WTC11 (cell line): Measurements from ENCODE around the gene CDX1.

Experiments used
- ESRRA ChIP-seq: sonication (generic); formaldehyde crosslinking; IDR thresholded peaks from 2 replicates; pipeline ENCODE4 v1.8.1; 2022; ENCODE audit warnings: mild to moderate bottlenecking, missing genetic modification reagents, borderline replicate concordance
- ETV6 ChIP-seq: sonication (generic); formaldehyde crosslinking; IDR thresholded peaks from 2 replicates; pipeline ENCODE4 v1.8.1; 2022; ENCODE audit warnings: mild to moderate bottlenecking, missing genetic modification reagents
- IRF2 ChIP-seq: sonication (generic); formaldehyde crosslinking; IDR thresholded peaks from 2 replicates; pipeline ENCODE4 v1.8.0; 2022; ENCODE audit warnings: low read depth, missing genetic modification reagents, borderline replicate concordance
- SMAD4 ChIP-seq: sonication (generic); formaldehyde crosslinking; IDR thresholded peaks from 2 replicates; pipeline ENCODE4 v1.8.0; 2022; ENCODE audit warnings: mild to moderate bottlenecking, missing genetic modification reagents
- SP1 ChIP-seq: sonication (generic); formaldehyde crosslinking; conservative IDR thresholded peaks from 2 replicates; pipeline ENCODE4 v1.8.1; 2022; ENCODE audit warnings: missing genetic modification reagents
- TCF7 ChIP-seq: sonication (generic); formaldehyde crosslinking; IDR thresholded peaks from 2 replicates; pipeline ENCODE4 v1.8.0; 2022; ENCODE audit warnings: mild to moderate bottlenecking, low read depth, missing genetic modification reagents, moderate library complexity
- TF ChIP-seq, protein P1 (sequence below): fragments of 200-600 bp; IDR thresholded peaks from 2 replicates; pipeline ENCODE4 v1.8.0; 2022; ENCODE audit warnings: antibody characterized with exemption
- TF ChIP-seq, protein P2 (sequence below): sonication (generic); formaldehyde crosslinking; IDR thresholded peaks from 2 replicates; pipeline ENCODE4 v1.8.1; 2023; ENCODE audit warnings: mild to moderate bottlenecking, missing genetic modification reagents, moderate library complexity
- TF ChIP-seq, protein P3 (sequence below): sonication (generic); formaldehyde crosslinking; conservative IDR thresholded peaks from 2 replicates; pipeline ENCODE4 v1.8.1; 2022; ENCODE audit warnings: mild to moderate bottlenecking, missing genetic modification reagents
- TF ChIP-seq, protein P4 (sequence below): sonication (generic); formaldehyde crosslinking; IDR thresholded peaks from 2 replicates; pipeline ENCODE4 v1.8.1; 2022; ENCODE audit warnings: low read depth, mild to moderate bottlenecking, moderate library complexity, missing genetic modification reagents, borderline replicate concordance
- TF ChIP-seq, protein P5 (sequence below): sonication (generic); formaldehyde crosslinking; IDR thresholded peaks from 2 replicates; pipeline ENCODE4 v1.8.1; 2022; ENCODE audit warnings: low read depth, missing genetic modification reagents, borderline replicate concordance
- TF ChIP-seq, protein P6 (sequence below): sonication (generic); formaldehyde crosslinking; IDR thresholded peaks from 2 replicates; pipeline ENCODE4 v1.8.0; 2022; ENCODE audit warnings: mild to moderate bottlenecking, missing genetic modification reagents
- TF ChIP-seq, protein P7 (sequence below): sonication (generic); formaldehyde crosslinking; IDR thresholded peaks from 2 replicates; pipeline ENCODE4 v1.8.0; 2022; ENCODE audit warnings: mild to moderate bottlenecking, missing genetic modification reagents
- TF ChIP-seq, protein P8 (sequence below): sonication (generic); formaldehyde crosslinking; conservative IDR thresholded peaks from 2 replicates; pipeline ENCODE4 v1.8.1; 2023; ENCODE audit warnings: mild to moderate bottlenecking, low read depth, missing genetic modification reagents, moderate library complexity

DNA sequence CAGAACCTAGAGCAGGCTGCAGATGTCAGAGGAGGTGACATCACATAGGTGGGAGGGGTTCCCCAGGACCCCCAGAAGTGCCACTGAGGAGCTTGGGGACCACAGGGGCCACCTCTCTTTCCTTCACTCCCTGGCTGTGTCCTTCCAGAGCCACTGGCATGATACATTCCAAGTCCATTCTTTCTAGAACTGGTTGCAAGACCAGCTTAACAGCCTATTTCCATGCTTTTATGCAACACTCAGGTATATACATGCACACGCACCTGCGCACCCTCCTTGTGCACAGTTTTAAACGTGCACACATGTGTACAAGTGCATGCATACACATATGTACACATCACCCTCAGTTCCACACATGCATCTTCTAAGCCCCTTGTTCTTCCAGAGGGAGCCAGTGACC is 63.0 kb downstream of the CDX1 start:
- TF ChIP-seq SP1 (CRISPR knock-in tag) (no peak), TCF7 (CRISPR knock-in tag) (no peak), ETV6 (CRISPR knock-in tag) (no peak), IRF2 (CRISPR knock-in tag) (no peak), ESRRA (CRISPR knock-in tag) (no peak), SMAD4 (CRISPR knock-in tag) (no peak)
- TF ChIP-seq, protein P1, sequence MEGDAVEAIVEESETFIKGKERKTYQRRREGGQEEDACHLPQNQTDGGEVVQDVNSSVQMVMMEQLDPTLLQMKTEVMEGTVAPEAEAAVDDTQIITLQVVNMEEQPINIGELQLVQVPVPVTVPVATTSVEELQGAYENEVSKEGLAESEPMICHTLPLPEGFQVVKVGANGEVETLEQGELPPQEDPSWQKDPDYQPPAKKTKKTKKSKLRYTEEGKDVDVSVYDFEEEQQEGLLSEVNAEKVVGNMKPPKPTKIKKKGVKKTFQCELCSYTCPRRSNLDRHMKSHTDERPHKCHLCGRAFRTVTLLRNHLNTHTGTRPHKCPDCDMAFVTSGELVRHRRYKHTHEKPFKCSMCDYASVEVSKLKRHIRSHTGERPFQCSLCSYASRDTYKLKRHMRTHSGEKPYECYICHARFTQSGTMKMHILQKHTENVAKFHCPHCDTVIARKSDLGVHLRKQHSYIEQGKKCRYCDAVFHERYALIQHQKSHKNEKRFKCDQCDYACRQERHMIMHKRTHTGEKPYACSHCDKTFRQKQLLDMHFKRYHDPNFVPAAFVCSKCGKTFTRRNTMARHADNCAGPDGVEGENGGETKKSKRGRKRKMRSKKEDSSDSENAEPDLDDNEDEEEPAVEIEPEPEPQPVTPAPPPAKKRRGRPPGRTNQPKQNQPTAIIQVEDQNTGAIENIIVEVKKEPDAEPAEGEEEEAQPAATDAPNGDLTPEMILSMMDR, result no peak
- TF ChIP-seq, protein P2, sequence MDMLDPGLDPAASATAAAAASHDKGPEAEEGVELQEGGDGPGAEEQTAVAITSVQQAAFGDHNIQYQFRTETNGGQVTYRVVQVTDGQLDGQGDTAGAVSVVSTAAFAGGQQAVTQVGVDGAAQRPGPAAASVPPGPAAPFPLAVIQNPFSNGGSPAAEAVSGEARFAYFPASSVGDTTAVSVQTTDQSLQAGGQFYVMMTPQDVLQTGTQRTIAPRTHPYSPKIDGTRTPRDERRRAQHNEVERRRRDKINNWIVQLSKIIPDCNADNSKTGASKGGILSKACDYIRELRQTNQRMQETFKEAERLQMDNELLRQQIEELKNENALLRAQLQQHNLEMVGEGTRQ (CRISPR knock-in tag), result no peak
- TF ChIP-seq, protein P3, sequence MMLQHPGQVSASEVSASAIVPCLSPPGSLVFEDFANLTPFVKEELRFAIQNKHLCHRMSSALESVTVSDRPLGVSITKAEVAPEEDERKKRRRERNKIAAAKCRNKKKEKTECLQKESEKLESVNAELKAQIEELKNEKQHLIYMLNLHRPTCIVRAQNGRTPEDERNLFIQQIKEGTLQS (CRISPR knock-in tag), result no peak
- TF ChIP-seq, protein P4, sequence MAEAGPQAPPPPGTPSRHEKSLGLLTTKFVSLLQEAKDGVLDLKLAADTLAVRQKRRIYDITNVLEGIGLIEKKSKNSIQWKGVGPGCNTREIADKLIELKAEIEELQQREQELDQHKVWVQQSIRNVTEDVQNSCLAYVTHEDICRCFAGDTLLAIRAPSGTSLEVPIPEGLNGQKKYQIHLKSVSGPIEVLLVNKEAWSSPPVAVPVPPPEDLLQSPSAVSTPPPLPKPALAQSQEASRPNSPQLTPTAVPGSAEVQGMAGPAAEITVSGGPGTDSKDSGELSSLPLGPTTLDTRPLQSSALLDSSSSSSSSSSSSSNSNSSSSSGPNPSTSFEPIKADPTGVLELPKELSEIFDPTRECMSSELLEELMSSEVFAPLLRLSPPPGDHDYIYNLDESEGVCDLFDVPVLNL (CRISPR knock-in tag), result no peak
- TF ChIP-seq, protein P5, sequence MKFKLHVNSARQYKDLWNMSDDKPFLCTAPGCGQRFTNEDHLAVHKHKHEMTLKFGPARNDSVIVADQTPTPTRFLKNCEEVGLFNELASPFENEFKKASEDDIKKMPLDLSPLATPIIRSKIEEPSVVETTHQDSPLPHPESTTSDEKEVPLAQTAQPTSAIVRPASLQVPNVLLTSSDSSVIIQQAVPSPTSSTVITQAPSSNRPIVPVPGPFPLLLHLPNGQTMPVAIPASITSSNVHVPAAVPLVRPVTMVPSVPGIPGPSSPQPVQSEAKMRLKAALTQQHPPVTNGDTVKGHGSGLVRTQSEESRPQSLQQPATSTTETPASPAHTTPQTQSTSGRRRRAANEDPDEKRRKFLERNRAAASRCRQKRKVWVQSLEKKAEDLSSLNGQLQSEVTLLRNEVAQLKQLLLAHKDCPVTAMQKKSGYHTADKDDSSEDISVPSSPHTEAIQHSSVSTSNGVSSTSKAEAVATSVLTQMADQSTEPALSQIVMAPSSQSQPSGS (CRISPR knock-in tag), result no peak
- TF ChIP-seq, protein P6, sequence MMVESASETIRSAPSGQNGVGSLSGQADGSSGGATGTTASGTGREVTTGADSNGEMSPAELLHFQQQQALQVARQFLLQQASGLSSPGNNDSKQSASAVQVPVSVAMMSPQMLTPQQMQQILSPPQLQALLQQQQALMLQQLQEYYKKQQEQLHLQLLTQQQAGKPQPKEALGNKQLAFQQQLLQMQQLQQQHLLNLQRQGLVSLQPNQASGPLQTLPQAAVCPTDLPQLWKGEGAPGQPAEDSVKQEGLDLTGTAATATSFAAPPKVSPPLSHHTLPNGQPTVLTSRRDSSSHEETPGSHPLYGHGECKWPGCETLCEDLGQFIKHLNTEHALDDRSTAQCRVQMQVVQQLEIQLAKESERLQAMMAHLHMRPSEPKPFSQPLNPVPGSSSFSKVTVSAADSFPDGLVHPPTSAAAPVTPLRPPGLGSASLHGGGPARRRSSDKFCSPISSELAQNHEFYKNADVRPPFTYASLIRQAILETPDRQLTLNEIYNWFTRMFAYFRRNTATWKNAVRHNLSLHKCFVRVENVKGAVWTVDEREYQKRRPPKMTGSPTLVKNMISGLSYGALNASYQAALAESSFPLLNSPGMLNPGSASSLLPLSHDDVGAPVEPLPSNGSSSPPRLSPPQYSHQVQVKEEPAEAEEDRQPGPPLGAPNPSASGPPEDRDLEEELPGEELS (CRISPR knock-in tag), result no peak
- TF ChIP-seq, protein P7, sequence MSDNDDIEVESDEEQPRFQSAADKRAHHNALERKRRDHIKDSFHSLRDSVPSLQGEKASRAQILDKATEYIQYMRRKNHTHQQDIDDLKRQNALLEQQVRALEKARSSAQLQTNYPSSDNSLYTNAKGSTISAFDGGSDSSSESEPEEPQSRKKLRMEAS, result no peak
- TF ChIP-seq, protein P8, sequence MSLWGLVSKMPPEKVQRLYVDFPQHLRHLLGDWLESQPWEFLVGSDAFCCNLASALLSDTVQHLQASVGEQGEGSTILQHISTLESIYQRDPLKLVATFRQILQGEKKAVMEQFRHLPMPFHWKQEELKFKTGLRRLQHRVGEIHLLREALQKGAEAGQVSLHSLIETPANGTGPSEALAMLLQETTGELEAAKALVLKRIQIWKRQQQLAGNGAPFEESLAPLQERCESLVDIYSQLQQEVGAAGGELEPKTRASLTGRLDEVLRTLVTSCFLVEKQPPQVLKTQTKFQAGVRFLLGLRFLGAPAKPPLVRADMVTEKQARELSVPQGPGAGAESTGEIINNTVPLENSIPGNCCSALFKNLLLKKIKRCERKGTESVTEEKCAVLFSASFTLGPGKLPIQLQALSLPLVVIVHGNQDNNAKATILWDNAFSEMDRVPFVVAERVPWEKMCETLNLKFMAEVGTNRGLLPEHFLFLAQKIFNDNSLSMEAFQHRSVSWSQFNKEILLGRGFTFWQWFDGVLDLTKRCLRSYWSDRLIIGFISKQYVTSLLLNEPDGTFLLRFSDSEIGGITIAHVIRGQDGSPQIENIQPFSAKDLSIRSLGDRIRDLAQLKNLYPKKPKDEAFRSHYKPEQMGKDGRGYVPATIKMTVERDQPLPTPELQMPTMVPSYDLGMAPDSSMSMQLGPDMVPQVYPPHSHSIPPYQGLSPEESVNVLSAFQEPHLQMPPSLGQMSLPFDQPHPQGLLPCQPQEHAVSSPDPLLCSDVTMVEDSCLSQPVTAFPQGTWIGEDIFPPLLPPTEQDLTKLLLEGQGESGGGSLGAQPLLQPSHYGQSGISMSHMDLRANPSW (CRISPR knock-in tag), result no peak
